SKM-1 treated with dmso at 0.1 percent for 144 hours (cell line): ENCODE measurements around the gene ISOC2.

Source experiments
- DNase-seq: peaks from one replicate; lab custom pipeline; 2025; ENCODE audit not compliant: unreplicated experiment; lab: John Stamatoyannopoulos, UW

ISOC2 gene

GRCh38 chr19:55490478-55491432, 29.3 kb upstream of the ISOC2 start:
- no peak for DNase-seq

DNA sequence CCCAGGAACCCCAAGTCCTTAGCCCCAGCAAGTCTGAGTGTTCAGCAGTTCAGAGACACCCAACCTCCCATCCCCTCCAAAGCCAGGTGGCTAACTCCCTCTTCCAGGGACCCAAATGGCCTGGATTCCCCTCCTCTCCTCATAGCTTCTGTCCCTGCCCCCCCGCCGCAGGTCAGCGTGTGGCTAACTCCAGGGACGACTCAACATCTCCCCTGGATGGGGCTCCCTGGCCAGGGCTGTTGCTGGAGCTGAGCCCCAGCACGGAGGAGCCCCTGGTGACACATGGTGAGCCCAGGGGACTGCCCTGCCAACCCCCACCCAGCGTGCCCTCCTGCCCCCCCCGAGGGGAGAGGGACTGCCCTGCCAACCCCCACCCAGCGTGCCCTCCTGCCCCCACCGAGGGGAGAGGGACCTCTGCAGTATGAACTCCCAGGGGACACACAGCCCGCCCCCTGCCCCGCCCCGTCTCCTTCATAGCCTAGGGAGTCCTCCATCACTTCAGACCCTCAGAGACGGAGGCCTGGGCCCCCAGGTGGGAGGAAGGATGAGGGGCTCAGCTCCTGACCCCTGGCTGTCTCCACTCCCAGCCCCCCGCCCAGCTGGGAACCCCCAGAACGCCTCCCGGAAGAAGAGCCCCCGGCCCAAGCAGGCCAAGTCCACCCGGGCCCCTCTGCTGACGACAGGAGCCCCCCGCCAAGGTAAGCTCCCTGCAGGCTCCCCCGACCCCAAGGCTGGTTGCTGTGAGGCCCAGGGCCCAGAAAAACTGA, 28.5 kb upstream of the ISOC2 start:
- no peak for DNase-seq

GRCh38 chr19:55488986-55489710, 27.7 kb upstream of the ISOC2 start:
- DNase-seq: no peak

DNA sequence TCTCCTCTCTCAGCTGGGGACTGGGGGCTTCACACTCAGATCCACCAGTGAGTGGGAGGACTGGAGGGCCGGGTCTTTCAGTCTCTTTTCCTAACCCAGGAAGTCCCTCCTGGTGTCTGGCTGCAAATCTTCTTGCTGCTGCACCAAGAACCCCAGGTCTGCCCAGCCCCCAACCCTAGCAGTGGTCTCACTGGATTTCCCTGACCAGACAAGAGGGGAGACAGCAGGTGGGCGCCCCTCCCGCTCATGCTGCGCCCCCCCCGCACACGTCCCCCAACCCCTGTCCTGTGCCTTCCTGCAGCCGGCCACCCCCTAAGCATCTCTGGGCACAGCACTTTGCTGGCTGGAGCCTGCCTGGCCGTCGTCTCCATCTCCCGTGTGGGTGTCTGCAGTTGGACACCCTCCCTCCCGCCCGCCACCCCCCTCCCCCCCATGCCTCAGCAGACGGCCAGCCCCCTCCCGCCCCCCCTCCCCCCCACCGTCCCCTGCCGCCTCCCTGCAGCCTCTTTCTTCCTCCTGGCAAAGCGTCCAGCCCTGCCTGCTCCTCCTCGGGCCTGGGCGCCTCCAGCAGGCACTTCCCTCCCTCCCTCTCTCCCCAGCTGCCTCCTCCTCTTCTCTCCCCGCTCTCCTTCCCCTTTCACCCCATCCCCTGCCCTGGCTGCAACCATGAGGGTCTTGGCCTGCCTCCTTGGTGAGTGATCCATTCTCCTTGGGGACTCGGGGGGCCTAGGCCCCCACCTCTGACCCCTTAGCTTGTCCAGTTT, 26.7 kb upstream of the ISOC2 start, which contains the start of gene SSC5D:
Gene SSC5D (plus strand): TSS at position 513 of the 764 bp plus-strand sequence. CDS start 154 bp downstream, at position 667.
- DNase-seq: no peak

DNA sequence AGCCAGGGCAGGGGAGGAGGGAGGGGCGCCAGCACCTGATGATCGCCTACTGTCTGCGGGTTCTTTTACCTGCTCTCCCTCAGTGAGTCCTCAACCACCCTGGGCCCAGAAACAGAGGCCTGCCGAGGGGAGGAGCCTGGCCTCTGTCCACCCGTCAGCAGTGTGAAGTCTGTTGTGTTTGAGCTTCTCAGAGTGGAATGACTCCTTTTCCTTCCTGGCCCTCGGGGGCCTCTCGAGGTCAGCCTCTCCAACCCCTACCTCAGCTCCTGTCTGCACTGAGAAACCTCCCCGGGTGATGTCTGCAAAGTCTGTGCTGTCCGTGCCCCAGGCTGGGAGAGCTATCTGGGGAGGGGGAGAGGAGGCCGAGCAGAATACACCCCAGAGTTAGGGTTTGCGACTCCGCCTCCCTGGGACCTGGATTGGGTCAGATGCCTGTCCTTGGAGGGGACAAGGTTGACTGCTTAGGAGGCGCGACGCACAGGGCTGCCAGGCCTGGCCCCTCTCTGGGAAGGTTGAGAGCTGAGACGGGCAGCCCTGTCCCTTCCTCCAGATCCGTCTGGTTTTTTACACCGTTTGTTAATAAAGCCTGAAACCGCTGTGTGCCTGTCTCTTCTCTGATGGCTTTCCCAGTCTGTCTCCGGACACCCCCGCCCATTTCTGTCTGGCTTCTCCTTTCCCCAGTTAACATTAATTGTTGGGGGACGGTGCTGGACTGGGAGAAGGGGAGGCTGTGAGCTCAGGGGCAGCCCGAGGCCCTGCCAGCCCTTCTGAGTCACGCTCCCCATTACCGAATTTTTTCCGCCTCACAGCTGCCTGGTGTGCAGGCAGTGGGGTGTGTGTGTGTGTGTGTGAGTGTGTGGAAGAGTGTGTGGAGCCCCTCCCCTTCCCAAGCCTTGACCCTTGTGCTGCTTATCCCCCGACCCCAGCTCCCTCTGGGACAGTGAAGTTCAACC, 25.8 kb upstream of the ISOC2 start:
- DNase-seq: no peak

GRCh38 chr19:55486043-55486970, 24.9 kb upstream of the ISOC2 start:
- no peak for DNase-seq

DNA sequence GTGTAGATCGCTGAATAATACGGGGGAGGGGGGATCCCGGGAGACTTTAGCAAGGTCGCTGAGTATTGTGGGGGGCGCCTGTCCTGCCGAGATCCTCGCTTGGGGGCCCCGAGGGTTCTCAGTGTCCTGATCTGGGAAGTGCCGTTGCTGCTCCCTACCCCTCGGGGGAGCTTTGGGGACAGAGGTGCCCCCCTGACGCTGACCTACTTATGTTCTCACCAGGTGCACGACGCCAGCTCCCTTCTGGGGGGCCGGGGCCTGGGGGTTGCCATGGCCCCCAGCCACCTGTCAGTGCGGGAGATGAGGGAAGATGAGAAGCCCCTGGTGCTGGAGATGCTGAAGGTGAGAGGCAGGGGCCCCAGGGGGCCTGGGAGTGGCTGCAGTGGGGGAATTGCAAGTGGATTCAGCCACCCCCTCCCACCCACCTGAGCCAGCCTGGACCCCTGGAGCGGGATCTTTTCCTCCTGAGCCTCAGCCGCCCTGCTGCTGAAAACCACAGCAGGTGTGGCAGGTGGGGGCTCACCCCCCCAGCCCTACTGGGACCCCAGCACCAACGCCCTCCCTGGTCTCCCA, 24.1 kb upstream of the ISOC2 start:
- DNase-seq: no peak

- no peak for DNase-seq
Measured at GRCh38 chr19:55484593-55485438, 23.4 kb upstream of the ISOC2 start, which contains the start of gene NAT14. Gene NAT14 (plus strand): TSS chr19:55485188. CDS start chr19:55485709, 521 bp downstream.

DNA sequence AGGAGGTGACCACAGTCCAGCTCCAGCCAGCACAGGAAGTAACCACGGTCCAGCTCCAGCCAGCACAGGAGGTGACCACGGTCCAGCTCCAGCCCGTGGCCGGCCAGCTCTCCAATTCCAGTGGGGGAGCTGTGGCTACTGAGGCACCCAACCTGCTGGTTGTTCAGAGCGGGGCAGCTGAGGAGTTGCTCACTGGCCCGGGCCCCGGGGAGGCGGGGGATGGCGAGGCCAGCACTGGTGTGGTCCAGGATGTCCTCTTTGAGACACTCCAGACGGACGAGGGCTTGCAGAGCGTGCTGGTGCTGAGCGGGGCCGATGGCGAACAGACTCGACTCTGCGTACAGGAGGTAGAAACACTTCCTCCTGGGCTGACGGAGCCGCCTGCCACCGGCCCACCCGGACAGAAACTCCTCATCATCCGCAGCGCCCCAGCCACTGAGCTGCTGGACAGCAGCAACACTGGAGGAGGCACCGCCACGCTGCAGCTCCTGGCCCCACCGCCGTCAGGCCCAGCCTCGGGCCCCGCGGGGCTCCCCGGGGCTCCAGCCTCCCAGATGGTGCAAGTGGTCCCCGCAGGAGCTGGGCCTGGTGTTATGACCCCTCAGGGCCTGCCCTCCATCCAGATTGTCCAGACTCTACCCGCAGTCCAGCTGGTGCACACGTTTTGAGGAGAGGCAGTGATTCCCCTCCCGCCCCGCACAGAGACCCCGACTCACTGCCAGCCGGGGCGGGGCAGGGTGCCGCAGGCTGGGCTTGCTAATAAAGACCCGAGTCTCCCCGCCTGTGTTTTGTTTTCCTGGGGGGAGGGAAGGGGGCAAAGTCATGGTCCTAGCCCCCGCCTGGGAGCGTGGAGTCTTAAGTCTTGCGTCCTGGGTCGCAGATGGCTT, 22.5 kb upstream of the ISOC2 start:
- DNase-seq: no peak

GRCh38 chr19:55482967-55483705, 21.7 kb upstream of the ISOC2 start:
- no peak for DNase-seq

DNA sequence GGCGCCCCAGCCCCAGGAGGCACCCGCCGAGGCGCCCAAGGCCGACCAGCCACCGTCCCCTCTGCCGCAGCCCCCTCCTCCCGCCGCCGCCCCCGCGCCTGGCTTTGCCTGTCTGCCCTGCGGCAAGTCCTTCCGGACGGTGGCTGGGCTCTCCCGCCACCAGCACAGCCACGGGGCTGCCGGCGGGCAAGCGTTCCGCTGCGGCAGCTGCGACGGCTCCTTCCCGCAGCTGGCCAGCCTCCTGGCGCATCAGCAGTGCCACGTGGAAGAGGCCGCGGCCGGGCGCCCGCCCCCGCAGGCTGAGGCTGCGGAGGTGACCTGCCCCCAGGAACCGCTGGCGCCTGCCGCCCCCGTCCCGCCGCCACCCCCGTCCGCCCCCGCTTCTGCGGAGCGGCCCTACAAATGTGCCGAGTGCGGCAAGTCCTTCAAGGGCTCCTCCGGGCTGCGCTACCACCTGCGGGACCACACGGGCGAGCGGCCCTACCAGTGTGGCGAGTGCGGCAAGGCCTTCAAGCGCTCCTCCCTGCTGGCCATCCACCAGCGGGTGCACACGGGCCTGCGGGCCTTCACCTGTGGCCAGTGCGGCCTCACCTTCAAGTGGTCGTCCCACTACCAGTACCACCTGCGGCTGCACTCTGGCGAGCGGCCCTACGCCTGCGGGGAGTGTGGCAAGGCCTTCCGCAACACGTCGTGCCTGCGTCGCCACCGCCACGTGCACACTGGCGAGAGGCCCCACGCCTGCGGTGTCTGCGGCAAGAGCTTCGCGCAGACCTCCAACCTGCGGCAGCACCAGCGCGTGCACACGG, 20.9 kb upstream of the ISOC2 start:
- DNase-seq: no peak

DNA sequence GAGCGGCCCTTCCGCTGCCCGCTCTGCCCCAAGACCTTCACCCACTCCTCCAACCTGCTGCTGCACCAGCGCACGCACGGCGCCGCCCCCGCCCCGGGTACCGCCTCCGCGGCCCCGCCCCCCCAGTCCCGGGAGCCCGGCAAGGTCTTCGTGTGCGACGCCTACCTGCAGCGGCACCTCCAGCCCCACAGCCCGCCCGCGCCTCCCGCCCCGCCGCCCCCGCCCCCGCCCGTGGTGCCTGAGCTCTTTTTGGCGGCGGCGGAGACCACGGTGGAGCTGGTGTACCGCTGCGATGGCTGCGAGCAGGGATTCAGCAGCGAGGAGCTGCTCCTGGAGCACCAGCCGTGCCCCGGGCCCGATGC, 20.3 kb upstream of the ISOC2 start:
- DNase-seq: no peak

GRCh38 chr19:55481148-55481793, 19.8 kb upstream of the ISOC2 start:
- DNase-seq: no peak
